GM18526 (cell line): ENCODE measurements around the gene USO1.

Source experiments
- POLR2A ChIP-seq: IDR thresholded peaks from 3 replicates; pipeline ENCODE4 v1.6.1; 2011; ENCODE audit not compliant: insufficient read length; ENCODE audit errors: extremely low read depth

The USO1 gene

GRCh38 chr4:75705198-75705977 lies 19.0 kb upstream of the USO1 start:
- TF ChIP-seq POLR2A = no peak

- no peak for TF ChIP-seq POLR2A
Measured at GRCh38 chr4:75708218-75708691, 16.1 kb upstream of the USO1 start.

- no peak for TF ChIP-seq POLR2A
Measured at GRCh38 chr4:75710246-75710645, 14.1 kb upstream of the USO1 start.

GRCh38 chr4:75714011-75714410 lies 10.4 kb upstream of the USO1 start:
- no peak for TF ChIP-seq POLR2A

GRCh38 chr4:75714704-75715103 lies 9.7 kb upstream of the USO1 start:
- TF ChIP-seq POLR2A = no peak

GRCh38 chr4:75715105-75715799 lies 9.1 kb upstream of the USO1 start:
- no peak for TF ChIP-seq POLR2A

- TF ChIP-seq POLR2A = no peak
Measured at GRCh38 chr4:75717408-75717807, 7.0 kb upstream of the USO1 start.

GRCh38 chr4:75718529-75718928 lies 5.8 kb upstream of the USO1 start:
- TF ChIP-seq POLR2A = no peak

- TF ChIP-seq POLR2A = no peak
Measured at GRCh38 chr4:75722417-75722816, 2.0 kb upstream of the USO1 start.

- TF ChIP-seq POLR2A = no peak
Measured at GRCh38 chr4:75723163-75724065, 963 bp upstream of the USO1 start.

- no peak for TF ChIP-seq POLR2A
Measured at GRCh38 chr4:75724867-75725724, 719 bp downstream of the USO1 start.

GRCh38 chr4:75726577-75726976 lies 2.2 kb downstream of the USO1 start:
- TF ChIP-seq POLR2A = no peak

GRCh38 chr4:75727073-75727472 lies 2.7 kb downstream of the USO1 start:
- no peak for TF ChIP-seq POLR2A

GRCh38 chr4:75729836-75730235 lies 5.5 kb downstream of the USO1 start:
- TF ChIP-seq POLR2A = no peak

- TF ChIP-seq POLR2A = no peak
Measured at GRCh38 chr4:75733369-75733768, 9.0 kb downstream of the USO1 start.

- TF ChIP-seq POLR2A = no peak
Measured at GRCh38 chr4:75735525-75735924, 11.1 kb downstream of the USO1 start.
